Measurements from ENCODE around the gene AKAP13.

GRCh38 chr15:85595804-85596536 lies 215.6 kb downstream of the AKAP13 start:
- no peak for TF ChIP-seq CTCF (IDR thresholded peaks at IDR 0.05)
- TF ChIP-seq POLR2A (IDR thresholded peaks at IDR 0.05) = no peak

Measured in esophagus squamous epithelium (tissue), 4 donors.